NCI-H146 (cell line): ENCODE results near the gene PNLIPRP2.

ENCODE experiments used
- DNase-seq: peaks from one replicate; lab custom pipeline; 2025; lab: John Stamatoyannopoulos, UW

The PNLIPRP2 gene

DNA sequence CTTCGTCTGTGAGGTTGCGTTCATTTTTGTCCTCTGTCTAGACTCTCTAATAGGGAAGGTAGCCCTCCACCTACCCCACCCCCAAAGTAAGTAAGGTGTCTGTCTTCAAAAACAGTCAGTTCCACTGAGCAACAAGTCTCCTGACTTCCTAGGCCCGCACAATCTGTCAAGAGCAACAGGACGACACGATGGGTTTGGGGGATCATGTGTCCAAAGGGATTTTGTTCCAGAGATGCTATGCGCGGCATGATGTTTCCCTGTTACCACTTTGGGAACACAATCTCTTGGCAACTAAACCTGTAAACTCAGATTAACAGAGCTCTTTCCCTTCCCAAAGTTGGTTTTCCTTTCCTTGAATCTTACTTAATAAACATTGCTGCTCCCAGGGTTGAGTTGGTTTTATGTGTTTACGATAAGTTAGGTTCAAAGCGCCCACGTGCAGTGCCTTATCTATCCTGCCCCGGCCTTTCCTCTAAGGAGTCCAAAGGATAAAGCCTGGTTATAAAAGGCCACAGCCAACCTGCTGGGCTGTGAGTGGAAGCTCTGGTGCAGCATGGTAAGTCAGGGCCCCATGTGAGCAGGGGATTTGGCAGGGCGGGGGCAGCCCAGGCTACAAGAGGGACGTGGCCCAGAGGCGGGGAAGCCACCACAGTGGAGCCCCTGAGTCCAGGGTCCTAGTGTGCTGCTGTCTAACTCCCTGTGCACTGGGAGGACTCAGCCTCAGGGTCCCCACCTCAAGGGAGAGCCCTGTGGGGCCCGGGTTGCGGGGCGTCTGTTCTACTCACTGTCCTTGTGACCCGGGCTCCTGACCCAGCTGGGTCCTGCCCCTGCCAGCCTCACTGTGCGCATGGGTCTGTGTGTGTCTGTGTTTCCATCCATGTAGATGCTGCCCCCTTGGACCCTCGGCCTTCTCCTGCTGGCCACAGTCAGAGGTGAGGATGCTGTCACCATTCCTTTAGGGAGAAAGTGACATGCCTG is at the start of gene PNLIPRP2:
PNLIPRP2 (plus strand) TSS at position 531 of the 978 bp plus-strand sequence.
- DNase-seq, result no peak

- DNase-seq, result no peak
These were observed 46.0 kb upstream of the PNLIPRP2 start for GRCh38 chr10:116574797-116575196.

DNA sequence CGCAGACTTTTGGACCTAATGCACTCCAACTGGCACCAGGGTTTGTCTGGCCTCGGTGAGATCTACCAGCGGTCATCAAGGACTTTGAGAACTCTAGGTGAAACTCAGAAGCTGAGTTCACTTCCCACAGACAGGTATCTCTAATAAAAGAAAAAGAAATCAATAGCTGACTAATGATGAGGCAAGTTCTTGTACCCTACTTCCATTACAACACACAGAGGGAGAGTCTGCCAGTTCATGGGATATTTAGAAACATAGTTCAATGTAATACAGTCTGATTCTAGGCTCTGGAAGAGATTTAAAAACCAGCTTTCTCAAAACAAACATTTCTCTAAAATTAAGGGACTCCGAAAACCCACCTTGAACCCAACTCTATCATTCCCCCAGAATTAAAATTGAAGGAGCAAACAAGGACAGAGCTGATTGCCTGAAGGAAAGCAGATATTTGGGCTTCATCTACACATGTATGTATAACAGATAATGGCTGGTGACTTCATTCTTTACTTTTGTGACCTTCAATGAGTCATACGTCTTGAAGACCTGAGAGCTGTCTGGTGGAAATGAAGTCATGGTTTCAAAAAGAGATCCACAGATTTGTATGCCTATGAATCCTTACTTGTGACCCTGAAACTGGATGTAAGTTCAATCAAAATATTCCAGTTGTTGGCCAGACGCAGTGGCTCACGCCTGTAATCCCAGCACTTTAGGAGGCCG is 32.7 kb upstream of the PNLIPRP2 start:
- DNase-seq, result no peak

DNA sequence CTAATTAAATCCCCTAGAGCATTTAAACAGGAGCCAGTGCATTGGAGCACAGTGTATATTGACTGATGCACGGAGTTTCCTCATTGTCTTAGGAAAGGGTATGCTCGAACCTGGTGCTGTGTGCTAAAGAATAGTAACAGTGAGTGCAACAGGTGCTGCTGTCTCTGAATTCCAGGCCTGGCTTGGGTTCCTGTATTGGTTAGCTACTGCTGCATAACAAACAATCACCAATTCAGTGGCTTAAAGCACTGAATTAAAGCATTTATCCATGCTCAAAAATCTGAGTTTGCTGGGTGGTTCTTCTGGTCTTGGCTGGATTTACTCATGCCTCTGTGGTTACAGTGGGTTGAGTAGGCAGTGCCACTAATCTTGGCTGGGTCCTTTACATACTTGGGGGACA is 31.8 kb upstream of the PNLIPRP2 start:
- no peak for DNase-seq

DNA sequence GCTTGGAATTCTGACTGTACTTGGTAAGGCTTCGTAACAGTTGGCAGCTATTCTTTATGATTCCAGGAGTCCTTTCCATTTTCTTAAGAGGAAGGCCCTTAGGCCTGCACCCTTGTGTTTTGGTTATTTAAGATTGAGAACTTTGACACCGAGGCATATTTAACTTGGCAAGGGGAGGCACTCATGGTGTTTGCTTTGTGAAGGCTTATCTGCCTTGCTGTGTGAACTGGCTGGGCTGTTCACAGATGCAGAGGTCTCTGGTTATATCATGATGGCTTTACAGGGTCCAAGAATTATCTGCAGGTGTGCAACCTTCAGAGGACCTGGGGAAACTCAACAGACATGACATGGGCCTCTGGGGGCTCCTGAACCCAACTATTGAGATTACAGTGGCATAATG is 30.8 kb upstream of the PNLIPRP2 start:
- DNase-seq, result no peak

- no peak for DNase-seq
These were observed 29.9 kb upstream of the PNLIPRP2 start, which contains the start of gene PNLIPRP1 for GRCh38 chr10:116590590-116591444. Gene PNLIPRP1, plus strand, starts transcription at chr10:116590959. Its CDS starts 171 bp downstream, at chr10:116591130.

DNA sequence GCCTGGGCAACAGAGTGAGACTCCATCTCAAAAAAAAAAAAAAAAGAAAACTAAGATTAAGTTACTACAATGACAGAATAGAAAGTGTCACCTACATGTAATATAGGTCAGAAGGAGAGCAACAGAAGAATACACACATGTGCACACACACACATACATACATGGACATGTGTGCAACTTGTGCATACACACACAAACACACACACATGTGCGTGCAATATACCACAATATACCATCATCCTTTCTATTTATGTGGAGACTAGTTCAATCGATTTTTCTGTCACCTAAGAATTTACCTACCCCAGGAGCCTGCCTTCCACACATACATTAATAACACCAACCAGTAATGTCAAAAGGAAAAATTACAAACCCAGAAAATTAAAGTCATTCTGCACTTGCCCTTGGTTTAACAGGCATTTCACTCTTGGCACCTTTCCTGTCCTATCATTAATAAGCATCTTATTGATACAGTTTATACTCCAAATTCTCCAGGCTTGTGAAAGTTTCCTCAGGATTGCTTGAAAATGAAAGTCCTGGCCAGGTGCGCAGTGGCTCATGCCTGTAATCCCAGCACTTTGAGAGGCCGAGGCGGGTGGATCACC is 27.5 kb upstream of the PNLIPRP2 start:
- DNase-seq, result no peak

GRCh38 chr10:116594525-116595035 is 26.2 kb upstream of the PNLIPRP2 start:
- DNase-seq, result no peak

DNA sequence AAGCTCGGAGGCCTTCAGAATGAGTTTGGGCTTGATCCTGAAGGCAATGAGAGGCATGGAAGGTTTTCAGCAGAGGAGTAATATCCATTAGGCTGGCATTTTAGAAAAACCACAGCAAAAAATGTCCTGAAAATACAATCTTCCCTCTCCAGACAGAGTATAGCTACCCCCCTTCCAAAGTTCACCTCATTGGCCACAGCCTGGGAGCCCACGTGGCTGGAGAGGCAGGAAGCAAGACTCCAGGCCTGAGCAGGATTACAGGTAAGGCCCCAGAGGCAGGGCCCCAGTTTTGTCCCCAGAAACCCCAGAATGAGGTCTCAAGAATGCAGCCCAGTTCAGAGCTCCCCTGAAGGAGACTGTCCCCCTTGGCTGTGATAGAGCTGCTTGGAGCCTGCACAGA is 24.7 kb upstream of the PNLIPRP2 start:
- no peak for DNase-seq

DNA sequence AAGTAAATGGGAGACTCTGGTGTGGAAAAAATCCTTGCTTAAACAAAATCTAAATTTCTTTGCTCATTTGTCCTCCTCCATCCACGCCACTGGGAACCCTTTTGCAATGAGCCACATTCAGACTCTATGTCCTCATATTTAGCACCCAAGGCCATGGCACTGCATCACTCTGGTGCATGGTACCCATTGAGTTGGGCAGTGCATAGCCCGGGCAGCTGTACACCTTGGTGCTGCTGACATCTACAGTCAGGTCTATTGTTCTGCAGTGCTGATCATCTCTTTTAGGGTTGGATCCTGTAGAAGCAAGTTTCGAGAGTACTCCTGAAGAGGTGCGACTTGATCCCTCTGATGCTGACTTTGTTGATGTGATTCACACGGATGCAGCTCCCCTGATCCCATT is 23.2 kb upstream of the PNLIPRP2 start:
- no peak for DNase-seq

- no peak for DNase-seq
These were observed 22.4 kb upstream of the PNLIPRP2 start for GRCh38 chr10:116598329-116598728.

DNA sequence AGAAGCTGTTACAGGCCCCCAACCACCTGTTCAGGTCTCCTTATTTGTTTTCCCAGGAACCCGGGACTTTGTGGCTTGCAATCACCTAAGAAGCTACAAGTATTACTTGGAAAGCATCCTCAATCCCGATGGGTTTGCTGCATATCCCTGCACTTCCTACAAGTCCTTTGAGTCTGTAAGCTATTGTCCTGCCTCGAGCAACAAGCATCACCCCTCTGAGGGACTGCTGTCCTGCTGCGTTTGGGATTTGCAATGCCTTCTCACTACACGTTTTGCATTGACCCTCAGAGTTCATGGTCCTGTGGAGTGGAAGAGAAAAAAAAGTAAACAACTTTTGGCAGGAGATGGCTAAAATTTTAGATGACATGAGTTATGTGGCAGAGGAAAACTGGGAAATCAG is 20.8 kb upstream of the PNLIPRP2 start:
- DNase-seq, result no peak

DNA sequence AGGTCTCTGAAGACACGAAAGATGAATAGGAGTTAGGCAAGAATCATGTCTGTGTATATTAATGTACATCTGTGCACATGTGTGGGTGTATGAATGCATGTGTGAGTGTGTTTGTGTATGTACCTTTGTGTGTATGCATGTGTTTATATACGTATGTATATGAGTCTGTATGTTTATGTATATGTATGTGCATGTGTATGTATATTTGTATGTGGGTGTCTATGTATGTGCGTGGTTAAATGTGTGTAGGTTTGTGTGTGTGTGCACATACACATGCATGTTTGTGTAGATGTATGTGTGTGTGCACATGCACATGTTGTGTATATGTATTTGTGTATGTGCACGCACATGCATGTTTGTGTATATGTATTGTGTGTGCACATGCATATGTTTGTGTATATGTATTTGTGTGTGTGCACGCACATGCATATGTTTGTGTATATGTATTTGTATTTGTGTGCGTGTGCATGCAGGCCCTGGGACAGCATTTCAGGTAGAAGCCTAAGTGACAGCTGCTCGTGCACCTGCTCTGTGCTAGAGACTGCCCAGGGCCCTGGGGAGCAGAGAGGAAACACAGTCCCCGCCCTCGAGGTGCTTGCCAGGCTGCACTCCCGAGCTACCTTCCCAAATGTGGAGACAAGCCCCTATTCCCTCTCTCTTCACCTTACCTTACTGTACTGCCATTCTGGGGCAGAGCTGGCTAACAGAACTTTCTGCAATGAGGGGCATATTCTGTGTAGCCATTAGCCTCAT is 17.9 kb upstream of the PNLIPRP2 start:
- DNase-seq, result no peak

- DNase-seq, result no peak
These were observed 14.7 kb upstream of the PNLIPRP2 start for GRCh38 chr10:116606061-116606483.

DNA sequence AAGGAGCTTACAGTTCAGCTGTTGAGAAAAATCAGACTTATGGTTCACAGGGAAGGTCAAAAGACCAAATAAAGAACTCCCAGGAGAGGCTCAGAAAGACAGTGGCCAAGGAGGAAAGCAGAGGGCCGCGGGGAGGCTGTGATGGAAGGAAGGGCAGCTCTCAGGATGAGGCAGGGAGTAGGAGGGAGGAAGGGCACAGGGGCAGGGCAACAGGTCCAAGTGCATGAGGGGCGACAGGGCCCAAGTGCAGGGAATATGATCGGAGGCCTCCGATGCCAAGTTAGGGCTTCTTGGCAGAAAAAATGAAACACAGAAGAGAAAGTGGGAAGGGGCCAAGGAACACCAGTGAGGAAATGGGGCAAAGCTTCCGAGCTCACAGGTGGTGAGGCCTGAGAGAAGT is 13.4 kb upstream of the PNLIPRP2 start:
- DNase-seq, result no peak

DNA sequence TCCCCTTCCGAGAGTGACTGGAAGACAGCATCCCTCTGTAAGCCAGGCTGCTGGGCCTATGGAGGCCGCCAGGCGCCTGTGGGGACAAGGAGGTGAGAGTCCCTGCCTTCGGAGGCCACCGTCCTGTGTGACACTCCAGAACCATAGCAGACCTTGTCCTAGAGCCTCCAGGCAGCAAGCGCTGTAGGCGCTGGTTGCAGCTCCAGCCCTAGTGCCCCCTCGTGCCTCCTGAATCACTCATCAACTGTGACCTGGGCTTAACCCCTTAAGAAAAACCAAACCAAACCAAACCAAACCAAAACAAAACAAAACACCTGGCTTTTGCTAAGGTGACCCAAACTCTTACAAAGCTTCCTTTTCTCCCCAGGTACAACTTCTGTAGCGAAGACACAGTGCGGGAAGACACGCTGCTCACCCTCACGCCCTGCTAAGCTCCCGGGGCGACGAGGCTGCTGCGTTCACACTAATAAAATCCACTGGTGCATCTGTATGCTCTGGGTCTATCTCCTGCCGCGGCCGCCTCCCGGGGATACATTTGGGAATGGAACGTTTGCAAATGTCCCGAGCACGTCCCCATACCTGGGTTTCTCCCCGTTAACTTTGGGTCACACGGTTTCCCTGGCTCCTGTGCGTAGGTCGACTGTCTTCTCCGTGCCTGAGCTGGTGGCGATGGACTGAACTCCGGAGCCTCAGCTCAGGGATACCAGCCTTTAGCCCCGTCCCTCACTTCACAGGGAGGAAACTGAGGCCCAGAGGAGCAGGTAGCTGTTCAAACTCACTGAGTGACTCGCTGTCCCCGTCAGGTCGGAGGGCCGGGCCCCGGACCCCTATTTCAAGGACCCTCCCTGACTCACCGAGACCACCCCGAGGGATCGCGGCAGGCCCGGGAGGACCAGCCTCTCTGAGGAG is 11.8 kb upstream of the PNLIPRP2 start:
- DNase-seq, result no peak

- DNase-seq, result no peak
These were observed 10.2 kb upstream of the PNLIPRP2 start for GRCh38 chr10:116610443-116611152.

- DNase-seq, result no peak
These were observed 9.6 kb upstream of the PNLIPRP2 start for GRCh38 chr10:116611153-116611545.
